Inferior parietal cortex (tissue), 1 donor: ENCODE data around the gene ARHGAP18.

Experiments used
- DNase-seq: peaks from one replicate; pipeline ENCODE4 v3.0.0-alpha.2; 2016; ENCODE audit errors: extremely low spot score

The ARHGAP18 gene, protein sequence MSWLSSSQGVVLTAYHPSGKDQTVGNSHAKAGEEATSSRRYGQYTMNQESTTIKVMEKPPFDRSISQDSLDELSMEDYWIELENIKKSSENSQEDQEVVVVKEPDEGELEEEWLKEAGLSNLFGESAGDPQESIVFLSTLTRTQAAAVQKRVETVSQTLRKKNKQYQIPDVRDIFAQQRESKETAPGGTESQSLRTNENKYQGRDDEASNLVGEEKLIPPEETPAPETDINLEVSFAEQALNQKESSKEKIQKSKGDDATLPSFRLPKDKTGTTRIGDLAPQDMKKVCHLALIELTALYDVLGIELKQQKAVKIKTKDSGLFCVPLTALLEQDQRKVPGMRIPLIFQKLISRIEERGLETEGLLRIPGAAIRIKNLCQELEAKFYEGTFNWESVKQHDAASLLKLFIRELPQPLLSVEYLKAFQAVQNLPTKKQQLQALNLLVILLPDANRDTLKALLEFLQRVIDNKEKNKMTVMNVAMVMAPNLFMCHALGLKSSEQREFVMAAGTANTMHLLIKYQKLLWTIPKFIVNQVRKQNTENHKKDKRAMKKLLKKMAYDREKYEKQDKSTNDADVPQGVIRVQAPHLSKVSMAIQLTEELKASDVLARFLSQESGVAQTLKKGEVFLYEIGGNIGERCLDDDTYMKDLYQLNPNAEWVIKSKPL

DNA sequence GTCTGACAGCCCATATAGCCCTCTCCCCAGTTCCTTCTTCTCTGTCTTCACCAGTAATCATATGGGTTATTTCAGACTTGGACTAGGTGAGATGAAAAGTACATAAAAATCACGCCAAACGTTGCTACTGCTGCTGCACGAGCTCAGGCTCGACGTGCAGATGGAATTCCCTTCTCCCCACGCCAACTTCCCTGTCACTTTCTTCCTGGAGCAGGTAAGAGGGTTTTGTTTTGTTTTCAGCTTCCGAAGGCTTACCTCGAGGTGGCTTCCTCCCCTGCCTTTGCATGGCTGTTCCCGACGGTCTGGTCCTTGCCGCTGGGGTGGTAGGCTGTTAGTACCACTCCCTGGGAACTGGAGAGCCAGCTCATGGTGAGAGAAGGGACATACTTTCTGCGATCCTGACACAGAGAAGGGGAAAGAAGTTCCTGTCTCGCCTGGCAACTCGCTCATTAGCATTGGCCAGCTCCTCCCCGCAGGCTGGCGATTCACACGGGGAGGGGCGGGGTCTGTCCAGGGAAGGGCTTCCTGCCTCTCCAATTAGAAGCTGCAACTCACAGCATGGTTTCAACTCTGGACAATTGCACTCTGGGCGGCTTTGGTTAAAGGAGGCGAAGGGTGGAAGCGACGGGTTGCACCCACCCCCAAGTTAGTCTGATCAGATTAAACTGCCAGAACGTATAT is at the start of gene ARHGAP18:
Gene ARHGAP18, minus strand, starts transcription at position 409 of the 681 bp plus-strand sequence. Its CDS starts 41 bp downstream, at position 368.
- peak; percentile 62 for DNase-seq

DNA sequence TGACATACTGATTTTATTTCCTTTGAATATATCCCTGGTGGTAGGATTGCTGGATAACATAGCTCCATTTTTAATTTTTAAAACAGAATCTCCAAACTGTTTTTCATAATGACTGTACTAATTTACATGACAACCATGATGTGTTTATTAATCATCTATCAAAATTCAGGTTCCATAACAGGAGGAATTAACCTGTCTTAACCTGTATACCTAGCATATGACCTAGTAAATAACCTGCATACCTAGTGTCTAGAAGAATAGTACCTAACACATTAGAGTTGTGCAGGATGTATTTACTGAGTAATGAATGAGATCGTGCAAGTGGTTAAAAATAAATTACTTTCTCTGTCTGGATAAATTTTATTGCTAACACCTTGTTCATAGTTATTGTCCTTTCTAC is 45.8 kb upstream of the ARHGAP18 start:
- DNase-seq, result no peak

DNA sequence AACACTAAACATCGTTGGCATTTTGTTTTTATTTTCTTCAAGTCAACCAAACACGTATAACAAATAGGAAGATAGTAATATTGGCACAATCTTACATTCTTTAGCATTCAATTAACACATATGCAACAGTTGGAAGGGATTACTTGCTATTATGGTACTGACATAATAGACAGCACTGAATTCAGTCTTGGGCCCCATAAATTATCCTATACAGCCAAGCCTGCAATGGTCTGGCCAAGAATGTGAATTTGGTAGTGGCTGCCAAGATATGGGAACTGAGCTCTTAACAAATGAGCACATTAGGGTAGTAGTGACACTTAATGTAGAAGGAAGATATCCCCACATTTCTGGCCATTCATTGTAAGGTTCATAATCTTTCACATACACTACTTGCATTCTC is 44.8 kb upstream of the ARHGAP18 start:
- DNase-seq, result no peak

DNA sequence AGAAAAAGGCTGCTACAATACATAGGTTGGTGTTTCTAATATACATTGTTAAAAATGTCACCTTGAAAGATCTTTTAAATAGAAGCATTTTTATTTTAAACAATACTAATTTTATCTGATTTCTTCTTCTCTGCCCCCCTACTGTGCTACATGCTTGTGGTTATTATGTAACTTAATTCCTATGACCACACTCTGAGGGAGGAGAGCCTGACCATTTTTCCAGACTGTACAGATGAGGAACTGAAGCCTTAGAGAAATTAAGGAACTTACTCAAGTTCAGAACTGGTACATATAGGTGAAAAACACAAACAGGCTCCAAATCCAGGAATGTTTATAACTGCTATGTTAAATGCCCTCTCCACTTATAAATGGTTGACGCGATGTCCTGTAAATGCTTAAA is 43.4 kb upstream of the ARHGAP18 start:
- DNase-seq, result no peak

DNA sequence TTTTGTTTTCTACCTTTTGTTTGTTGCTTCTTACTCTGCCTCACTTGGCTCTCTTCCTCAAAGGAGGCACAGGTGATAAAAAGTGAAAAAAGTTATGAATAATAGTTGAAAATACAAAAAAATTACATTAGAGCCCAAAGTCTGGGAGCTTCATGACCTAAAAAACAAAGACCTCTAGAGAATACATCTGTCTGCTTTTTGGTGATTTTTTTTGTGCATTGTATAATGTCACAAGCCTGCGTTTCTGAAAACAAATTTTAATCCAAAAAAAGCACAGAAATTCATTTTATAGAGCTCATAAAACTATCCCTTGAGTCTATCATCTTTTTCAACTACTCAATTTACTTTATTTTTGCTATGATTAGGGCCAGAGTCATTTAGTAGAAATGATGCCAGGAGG is 41.4 kb upstream of the ARHGAP18 start:
- DNase-seq, result no peak

DNA sequence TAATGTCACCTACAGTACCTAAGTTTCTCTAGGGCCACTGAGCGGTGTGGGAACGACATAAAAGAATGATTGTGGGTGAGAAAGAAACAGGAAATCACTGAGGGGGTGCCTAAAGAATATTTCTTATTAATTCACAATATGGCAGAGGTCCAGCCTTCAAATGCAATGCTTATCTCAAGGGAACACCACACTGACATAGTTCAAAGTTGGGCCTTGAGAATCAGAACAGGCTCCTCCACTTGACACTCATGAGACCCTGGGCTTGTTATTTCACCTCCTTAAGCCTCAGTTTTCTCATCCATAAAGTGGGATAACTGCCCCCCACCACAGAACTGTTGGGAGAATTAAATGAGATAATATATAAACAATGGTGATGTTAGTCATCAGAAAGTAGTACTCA is 40.4 kb upstream of the ARHGAP18 start:
- DNase-seq, result no peak

DNA sequence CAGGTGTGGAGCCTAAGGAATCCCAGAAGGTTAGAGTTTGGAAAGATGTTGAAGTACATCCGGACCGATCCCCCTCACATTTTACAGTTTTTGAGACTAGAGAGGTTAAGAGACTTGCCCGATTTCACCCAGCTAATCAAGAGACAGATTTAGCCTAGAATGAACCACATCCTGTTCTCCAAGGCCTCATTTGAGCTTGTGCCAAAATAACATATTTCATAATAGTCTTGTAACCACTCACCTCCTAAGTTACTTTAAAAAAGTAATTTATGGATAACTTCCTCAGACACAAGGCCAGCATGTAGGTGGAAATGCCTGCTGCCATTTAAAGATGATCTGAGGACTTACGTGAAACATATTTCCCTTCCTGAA is 39.8 kb upstream of the ARHGAP18 start:
- DNase-seq, result no peak

DNA sequence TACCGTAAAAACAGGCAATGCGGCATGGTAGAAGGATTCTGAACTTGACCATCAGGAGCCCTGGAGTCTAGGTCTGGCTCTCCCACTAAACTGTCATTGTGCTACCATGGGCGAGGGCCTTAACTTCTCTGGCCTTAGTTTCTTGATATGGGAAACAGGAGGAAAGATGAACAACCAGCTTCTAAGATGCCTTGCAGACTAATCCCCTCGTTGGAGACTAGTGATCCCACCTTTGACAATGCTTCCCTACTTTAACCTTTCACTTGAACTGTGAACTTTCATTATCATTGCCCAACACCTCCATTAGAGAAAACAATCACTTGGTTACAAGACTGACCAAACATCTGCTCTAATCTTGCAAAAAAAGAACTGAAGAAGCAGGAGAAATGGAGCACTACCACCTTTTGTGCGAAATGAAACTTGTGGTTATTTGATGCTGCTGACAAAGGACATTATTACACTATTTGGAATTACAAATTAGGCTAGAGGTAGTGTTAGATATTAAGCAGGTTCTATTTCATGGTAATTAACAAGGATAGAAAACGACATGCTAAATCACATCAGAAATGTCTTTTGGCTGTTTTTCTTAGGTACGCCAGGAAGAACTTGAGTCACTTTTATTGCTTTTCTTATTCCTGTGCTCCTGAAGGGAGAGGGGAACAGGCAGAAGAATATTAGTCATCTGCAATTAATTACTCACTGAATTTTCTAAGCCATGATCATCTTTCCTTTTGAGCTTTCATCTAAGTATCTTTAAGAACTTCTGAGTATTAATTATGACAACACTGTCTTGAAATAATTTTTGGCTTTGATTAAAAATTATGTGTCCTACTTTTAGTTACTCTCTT is 39.1 kb upstream of the ARHGAP18 start:
- DNase-seq, result no peak

DNA sequence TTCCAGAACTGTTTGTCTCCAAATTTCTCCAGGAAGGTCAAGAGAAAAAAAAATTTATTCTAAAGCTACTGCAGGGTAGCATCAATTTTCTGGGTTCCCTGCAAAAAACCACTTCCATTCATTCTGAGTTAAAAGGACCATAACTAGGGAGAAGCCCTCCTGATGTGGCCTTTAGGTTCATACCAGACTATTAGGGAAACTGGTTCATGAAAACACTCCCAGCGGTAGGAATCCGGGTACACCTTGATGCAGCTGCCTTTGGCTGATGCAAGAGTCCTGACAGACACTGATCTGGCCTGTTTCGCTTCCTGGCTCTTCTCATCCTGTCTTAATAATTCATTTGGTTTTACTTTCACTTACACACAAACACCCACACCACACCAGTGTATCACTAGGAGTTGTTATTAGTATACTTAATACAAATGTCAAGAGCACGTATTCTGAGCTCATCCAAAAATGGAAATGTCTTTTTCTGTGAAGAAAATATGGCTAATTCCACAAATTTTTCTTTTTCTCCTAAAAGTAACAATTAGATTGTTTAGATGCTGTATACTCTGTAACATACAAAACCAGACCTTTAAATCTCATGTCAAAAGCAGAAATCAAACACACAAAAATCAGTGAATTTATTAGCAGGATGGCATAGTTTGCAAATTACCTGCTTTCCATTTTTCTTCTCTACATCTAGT is 38.4 kb upstream of the ARHGAP18 start:
- no peak for DNase-seq

DNA sequence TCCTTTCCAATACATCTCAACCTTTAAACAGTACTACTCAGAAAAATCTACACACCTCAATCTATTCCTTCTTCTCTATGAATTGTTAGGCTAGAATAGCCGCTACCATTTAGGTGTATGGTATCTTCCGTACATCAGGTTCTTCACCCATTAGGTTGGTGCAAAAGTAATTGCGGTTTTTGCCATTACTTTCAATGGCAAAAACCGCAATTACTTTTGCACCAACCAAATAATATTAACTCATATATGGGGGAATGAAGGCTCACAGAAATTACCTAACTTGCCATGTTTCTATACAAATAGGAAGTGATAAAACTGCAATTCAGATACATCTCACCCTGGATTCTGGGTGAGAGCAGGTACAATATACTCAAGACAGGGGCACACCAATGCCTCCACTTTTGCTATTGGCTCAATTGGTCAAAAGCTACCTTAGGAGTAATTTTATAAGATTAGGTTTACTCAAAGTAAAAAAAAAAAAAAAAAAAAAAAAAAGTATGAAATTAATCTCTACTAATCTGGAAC is 37.7 kb upstream of the ARHGAP18 start:
- DNase-seq, result no peak

DNA sequence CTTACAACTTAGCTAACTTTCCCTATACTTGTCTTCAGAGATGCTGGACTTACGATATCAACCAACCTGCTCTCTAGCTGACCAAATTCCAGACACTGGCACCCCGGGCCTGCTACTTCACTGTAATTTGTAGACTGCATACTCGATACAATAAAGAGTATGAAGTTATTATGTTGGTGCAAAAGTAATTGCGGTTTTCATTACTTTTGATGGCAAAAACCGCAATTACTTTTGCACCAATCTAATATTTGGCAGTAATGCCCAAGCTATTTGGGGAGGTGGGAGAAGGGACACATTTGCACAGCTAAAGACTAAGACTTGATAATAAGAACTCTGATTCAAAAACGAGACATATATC is 34.9 kb upstream of the ARHGAP18 start:
- DNase-seq, result no peak

DNA sequence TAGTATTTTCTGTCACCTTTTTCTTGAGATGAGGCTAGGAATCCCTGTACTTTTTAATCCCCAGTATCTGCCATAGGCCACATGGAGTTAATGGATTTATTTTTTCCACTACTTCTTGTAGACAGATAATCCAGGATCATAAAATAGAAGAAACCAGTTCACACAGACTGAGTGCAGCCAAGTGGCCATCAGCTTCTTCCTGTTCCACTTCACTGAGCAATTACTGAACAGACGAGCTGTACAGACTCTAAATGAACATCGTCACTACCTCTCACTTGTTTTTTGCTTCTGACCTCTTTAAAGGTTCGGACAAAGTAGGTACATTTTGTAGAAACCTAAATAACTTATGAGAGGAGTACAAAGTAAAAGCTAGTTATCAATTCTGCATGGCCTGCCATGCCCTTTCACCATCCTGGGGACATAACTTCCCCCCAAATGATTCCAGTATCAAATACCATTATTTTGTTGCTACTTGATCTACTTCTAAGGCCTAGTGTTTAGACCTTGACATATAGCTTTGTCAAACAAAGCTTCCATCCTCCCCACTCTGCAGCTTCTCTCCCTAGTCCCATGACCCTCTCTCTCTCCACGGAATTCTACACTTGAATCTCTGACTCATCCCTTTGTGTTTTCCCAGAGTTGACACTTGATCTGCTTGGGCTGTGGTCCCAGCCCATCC is 34.4 kb upstream of the ARHGAP18 start:
- DNase-seq, result no peak

DNA sequence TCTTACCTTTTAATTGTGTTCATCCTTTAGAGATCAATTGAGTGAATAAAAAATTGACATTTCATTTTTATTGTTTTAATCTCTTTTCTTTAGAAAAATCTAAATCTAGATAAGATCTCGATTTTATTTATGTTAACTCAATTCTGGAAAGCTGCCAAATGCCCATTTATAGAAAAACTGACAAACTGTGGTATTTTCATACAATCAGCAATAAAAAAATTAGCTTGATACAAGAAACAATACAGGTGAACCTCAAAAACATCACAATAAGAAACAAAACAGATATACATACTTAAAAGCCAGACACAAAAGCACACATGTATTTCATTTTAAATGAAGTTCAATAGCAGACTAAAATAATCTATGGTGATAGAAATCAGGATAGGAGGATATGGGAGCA is 30.0 kb upstream of the ARHGAP18 start:
- DNase-seq, result no peak

DNA sequence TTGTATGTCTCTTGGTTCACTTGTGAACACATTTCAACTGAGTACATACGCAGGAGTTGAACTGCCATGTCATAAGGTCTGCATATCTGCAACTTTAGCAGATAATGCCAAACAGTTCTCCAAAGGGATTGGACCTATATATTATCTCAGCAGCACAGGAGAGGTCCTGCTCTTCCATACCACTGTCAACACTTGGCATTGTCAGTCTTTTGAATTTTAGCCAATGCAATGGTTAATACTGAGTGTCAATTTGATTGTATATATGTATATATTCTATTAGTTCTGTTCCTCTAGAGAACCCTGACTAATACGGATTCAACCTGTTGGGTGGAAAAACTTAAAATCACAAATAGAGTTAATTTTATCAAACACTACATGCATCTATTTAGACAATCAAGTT is 26.1 kb upstream of the ARHGAP18 start:
- DNase-seq, result no peak

DNA sequence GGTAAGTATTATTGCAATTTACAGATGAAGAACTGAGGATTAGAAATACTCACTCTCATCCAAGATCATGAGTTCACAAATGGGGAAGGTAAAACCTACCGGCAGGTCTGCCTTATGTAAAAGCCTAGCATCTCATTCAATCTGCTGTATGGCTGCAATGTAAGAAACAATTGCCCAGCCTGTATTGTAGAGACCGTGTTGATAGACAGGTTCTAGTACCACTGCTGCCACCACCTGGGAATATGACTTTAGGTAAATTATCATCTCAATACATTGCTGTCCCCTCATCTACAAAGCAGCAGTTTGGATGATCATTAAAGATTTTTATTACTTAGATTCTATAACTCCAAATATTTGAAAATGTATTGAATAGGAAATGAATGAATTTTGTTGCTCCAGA is 23.3 kb upstream of the ARHGAP18 start:
- DNase-seq, result no peak

DNA sequence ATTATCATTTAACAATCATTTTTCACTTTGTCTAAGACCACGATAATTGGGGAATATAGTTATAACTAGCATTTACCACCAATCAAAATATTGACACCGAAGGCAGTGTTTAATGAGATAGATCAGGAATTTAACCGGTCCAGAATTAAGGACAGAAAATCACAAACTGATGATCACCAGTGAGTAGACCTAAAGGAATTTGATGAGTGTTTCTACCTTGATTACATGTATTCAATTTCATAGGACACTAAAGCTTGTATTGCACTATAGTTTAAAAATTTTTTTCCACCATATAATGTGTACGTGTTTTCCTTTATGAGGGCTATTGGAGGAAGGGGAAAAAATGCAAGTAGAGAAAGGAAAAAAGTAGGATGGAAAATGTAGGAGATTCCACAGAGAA is 22.6 kb upstream of the ARHGAP18 start:
- DNase-seq, result no peak

DNA sequence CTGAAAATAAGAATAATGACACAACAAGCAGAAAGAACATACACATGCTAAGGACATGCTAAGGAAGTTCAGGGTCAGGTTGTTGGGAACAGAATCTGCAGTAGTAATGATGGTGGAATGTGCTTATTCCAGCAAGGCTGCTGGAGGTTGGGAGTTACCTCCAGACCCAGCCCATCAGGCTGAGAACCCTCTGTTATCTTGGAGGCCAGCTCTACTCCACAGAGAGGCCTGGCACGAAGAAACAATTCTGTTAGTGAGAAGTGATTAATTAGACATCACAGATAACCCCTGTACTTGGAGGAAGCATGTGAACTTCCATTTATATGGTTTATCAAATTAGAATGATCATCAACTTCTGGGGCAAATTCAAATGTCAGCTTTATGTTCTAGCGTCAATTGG is 22.1 kb upstream of the ARHGAP18 start:
- DNase-seq, result no peak

DNA sequence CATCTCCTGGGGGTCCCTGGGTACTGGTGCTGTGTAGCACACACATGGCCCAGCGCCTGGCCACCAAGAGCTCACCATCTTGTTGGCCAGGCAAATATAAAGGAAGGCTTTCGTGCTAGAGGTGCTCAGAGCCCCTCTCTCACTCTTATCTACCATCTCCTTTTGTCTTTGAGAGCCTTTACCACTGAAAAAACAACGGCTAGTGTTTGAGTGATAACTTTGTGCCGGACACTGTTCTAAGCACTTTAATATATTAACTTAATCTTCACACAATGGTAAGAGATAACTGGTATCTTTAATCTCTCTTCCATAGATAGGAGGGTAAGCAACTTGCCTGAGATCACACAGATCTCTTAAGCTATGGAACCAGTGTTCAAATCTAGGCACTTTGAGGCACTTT is 21.5 kb upstream of the ARHGAP18 start:
- DNase-seq, result no peak

DNA sequence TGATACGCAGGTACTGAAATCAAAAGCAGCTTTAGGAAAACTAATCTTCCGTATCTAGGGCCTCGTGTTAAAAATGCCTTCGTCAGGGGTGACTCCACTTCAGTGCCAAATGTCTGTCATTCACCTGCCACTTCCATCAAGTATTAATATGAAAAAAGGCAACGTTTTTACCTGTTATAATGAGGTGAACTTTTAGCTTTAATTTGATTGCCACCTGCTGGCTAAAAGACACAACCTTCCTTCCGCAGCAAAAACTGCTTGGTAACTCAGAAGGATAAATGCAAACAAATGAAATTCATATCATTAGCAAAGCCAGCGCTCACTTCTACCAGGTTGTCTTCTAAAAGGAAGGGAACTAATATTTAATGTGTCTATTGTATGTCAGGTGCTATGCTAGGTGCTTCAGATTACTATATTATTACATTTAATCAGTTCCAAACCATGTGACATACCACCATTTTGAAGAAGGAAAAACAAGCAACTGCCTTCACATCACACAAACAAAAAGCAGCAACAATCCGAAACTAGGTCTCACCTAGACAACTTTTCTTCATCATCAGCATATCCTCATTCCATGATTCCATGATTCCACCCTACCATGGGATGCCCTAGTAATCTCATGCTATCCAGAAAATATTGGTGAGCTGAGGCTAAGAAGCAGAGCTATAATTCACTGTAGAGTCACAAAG is 20.6 kb upstream of the ARHGAP18 start:
- no peak for DNase-seq

DNA sequence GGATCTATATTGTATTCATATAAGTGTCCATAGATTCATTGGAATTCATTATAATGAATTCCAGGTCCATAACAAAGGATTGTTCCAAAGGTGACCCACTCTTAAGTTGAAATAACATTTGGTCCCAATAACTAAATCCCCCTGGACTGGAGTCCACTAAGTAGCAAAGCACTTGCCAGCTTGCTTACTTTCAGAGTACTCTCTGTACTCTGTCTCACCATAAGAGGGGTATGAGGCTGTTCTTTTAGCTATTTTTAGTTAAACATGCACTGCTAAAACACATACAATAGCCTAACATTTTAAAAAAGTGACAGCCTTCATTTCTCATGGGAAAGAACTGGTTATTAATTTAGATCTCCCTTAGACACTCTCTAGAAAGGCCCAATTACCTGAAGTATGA is 16.7 kb upstream of the ARHGAP18 start:
- no peak for DNase-seq
